Activated T-helper 17 cell treated with anti-CD3 and anti-CD28 coated beads, Interleukin-2, amount 50 U/mL, for 72 hours (primary cell): ENCODE results near the gene RNF130. TPM values are rescaled to one million over a fixed set of nuclear protein-coding genes. Genes with fewer than 3 reads are reported as not detected.

ENCODE experiments used
- ATAC-seq: fragments of 150-1000 bp; cut with Tn5 transposase; replicated peaks from 2 replicates; pipeline ENCODE4 v1.10.0; 2021; ENCODE audit warnings: mild to moderate bottlenecking, moderate library complexity
- H3K27ac Mint-ChIP-seq: one replicate; pipeline ENCODE4 v1.8.0; 2022; ENCODE audit warnings: mixed read lengths
- H3K27me3 Mint-ChIP-seq: one replicate; pipeline ENCODE4 v1.8.0; 2022; ENCODE audit warnings: mixed read lengths
- H3K36me3 Mint-ChIP-seq: one replicate; pipeline ENCODE4 v1.8.0; 2022; ENCODE audit warnings: low read depth, mild to moderate bottlenecking, mixed read lengths
- H3K4me1 Mint-ChIP-seq: one replicate; pipeline ENCODE4 v1.8.0; 2022; ENCODE audit warnings: mixed read lengths
- H3K4me3 Mint-ChIP-seq: one replicate; pipeline ENCODE4 v1.8.0; 2022; ENCODE audit warnings: mild to moderate bottlenecking, mixed read lengths
- H3K9me3 Mint-ChIP-seq: one replicate; pipeline ENCODE4 v1.8.0; 2022; ENCODE audit warnings: mixed read lengths
- total RNA-seq, 2 donors: library from RNA; stranded (reverse); gene quantifications; one replicate each; pipeline ENCODE4 v1.2.3, GENCODE V29; 2022

Gene RNF130
- 1 to 10 TPM; 9.0 TPM for total RNA-seq

GRCh38 chr5:180071531-180072255, at the start of gene RNF130:
Gene RNF130, minus strand, starts transcription at chr5:180071759. Its CDS starts 57 bp downstream, at chr5:180071702.
- peak within 1 kb of the TSS; percentile 74 for H3K27ac Mint-ChIP-seq
- no peaks in the 10 kb centered on the region for H3K9me3 Mint-ChIP-seq
- no peaks in the 10 kb centered on the region for H3K27me3 Mint-ChIP-seq
- no peaks in the 10 kb centered on the region for H3K36me3 Mint-ChIP-seq
- ATAC-seq, result peak; percentile 87
- H3K4me3 Mint-ChIP-seq, result peak within 1 kb of the TSS; percentile 83
- H3K4me1 Mint-ChIP-seq, result no peaks in the 10 kb centered on the region

DNA sequence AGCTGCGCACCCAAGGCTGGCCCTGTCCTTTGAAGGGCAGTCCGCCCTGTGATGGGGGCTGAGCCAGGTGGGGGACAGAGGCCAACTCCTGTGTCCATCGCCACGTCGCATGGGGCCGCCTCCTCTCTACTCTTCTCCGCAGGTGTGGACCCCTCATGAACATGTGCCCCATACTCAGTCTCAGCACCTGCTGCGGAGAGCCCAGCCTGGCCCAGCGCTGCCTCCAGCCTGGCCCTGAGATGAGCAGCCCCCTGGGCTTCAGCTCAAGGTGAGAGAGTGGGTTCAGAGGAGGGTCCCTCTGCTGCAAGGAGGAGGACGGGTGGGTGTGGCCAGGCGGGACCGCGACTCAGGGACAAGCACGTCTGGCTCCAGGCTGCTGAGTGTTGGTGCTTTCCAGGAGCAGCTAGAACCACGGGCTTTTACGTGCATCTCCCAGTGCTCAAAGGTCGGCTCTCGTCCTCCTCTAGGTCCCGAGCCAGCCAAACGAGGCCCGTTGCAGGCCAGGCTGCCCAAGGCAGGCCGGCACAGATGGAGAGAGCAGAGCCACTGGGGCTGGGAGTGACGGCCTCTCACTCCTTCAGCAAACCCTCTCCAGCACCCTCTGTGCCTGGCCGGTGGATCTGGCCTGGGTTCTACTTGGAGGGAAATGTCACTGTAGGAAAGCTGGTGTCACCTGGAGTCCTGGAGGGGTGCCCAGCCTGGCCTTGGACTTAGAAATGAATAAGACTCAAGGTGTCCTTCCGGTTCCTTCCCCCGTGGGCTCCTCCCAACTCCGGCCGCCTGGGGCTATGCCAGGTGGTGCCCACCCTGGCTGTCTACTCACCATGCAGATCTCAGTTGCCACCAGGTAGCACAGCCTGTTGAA, 48.9 kb upstream of the RNF130 start:
- Mint-ChIP-seq H3K27ac (no peak overlapping the region), H3K27me3 (peaks cover 3% of the 10 kb centered on the region), H3K9me3 (no peaks in the 10 kb centered on the region), H3K36me3 (no peaks in the 10 kb centered on the region), H3K4me1 (no peaks in the 10 kb centered on the region), H3K4me3 (no peak overlapping the region)
- no peak for ATAC-seq

GRCh38 chr5:180119903-180120236, 48.3 kb upstream of the RNF130 start:
- Mint-ChIP-seq H3K27me3 (peaks cover 3% of the 10 kb centered on the region), H3K4me3 (no peak overlapping the region), H3K27ac (no peak overlapping the region), H3K4me1 (no peaks in the 10 kb centered on the region), H3K36me3 (no peaks in the 10 kb centered on the region), H3K9me3 (no peaks in the 10 kb centered on the region)
- ATAC-seq, result no peak

GRCh38 chr5:180119031-180119902, 47.7 kb upstream of the RNF130 start:
- Mint-ChIP-seq H3K36me3 (no peaks in the 10 kb centered on the region), H3K27me3 (peaks cover 3% of the 10 kb centered on the region), H3K4me1 (no peaks in the 10 kb centered on the region), H3K27ac (no peak overlapping the region), H3K4me3 (no peak overlapping the region), H3K9me3 (no peaks in the 10 kb centered on the region)
- no peak for ATAC-seq

DNA sequence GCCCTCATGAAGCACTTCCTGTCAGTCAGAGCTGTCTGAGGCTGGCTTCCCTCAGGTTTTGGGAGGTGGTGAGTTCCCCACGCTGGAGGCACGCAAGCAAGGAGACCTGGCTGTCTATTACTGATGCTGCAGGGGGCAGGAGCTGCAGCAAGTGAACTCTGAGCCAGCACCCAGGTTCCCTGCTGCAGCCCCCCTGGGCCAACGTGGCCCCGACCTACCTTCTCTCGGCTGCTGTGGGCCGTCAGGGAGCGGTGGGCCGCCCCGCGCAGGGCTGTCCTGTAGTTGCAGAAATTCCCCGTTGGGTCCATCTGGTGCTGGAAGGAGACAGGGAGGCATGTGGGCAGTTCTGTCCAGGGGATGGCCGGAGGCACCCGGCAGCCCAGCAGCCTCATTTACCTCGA, 46.8 kb upstream of the RNF130 start:
- no peaks in the 10 kb centered on the region for H3K4me1 Mint-ChIP-seq
- H3K27me3 Mint-ChIP-seq, result peaks cover 3% of the 10 kb centered on the region
- H3K36me3 Mint-ChIP-seq, result no peaks in the 10 kb centered on the region
- H3K4me3 Mint-ChIP-seq, result no peak overlapping the region
- no peak overlapping the region for H3K27ac Mint-ChIP-seq
- H3K9me3 Mint-ChIP-seq, result no peaks in the 10 kb centered on the region
- no peak for ATAC-seq

- no peak for ATAC-seq
- no peaks in the 10 kb centered on the region for H3K4me1 Mint-ChIP-seq
- no peak overlapping the region for H3K4me3 Mint-ChIP-seq
- no peaks in the 10 kb centered on the region for H3K9me3 Mint-ChIP-seq
- no peak overlapping the region for H3K27ac Mint-ChIP-seq
- H3K27me3 Mint-ChIP-seq, result peaks cover 3% of the 10 kb centered on the region
- no peaks in the 10 kb centered on the region for H3K36me3 Mint-ChIP-seq
These were observed 45.6 kb upstream of the RNF130 start for GRCh38 chr5:180117000-180117725.

- H3K9me3 Mint-ChIP-seq, result no peaks in the 10 kb centered on the region
- H3K27ac Mint-ChIP-seq, result no peak overlapping the region
- H3K4me3 Mint-ChIP-seq, result no peak overlapping the region
- H3K4me1 Mint-ChIP-seq, result no peaks in the 10 kb centered on the region
- no peak for ATAC-seq
- H3K27me3 Mint-ChIP-seq, result no peaks in the 10 kb centered on the region
- no peaks in the 10 kb centered on the region for H3K36me3 Mint-ChIP-seq
These were observed 44.8 kb upstream of the RNF130 start for GRCh38 chr5:180116077-180116999.

- no peak overlapping the region for H3K27ac Mint-ChIP-seq
- H3K27me3 Mint-ChIP-seq, result no peaks in the 10 kb centered on the region
These were observed 43.9 kb upstream of the RNF130 start for GRCh38 chr5:180115326-180116076.

GRCh38 chr5:180114304-180115003, 42.9 kb upstream of the RNF130 start:
- Mint-ChIP-seq H3K36me3 (no peaks in the 10 kb centered on the region), H3K4me1 (no peaks in the 10 kb centered on the region), H3K9me3 (no peaks in the 10 kb centered on the region), H3K27ac (no peak overlapping the region), H3K27me3 (peaks cover 2% of the 10 kb centered on the region), H3K4me3 (no peak overlapping the region)
- ATAC-seq, result no peak

More at GRCh38 chr5:180115326-180116076, 43.9 kb upstream of the RNF130 start:
- Mint-ChIP-seq H3K4me1 (no peaks in the 10 kb centered on the region), H3K36me3 (no peaks in the 10 kb centered on the region), H3K4me3 (no peak overlapping the region), H3K9me3 (no peaks in the 10 kb centered on the region)
- no peak for ATAC-seq

GRCh38 chr5:180113660-180114303, 42.2 kb upstream of the RNF130 start:
- Mint-ChIP-seq H3K4me1 (no peaks in the 10 kb centered on the region), H3K36me3 (no peaks in the 10 kb centered on the region), H3K27me3 (peaks cover 4% of the 10 kb centered on the region), H3K9me3 (no peaks in the 10 kb centered on the region), H3K4me3 (no peak overlapping the region), H3K27ac (no peak overlapping the region)
- no peak for ATAC-seq

GRCh38 chr5:180112181-180112861, 40.8 kb upstream of the RNF130 start:
- peaks cover 4% of the 10 kb centered on the region for H3K27me3 Mint-ChIP-seq
- no peak for ATAC-seq
- H3K9me3 Mint-ChIP-seq, result peaks cover 5% of the 10 kb centered on the region
- no peaks in the 10 kb centered on the region for H3K36me3 Mint-ChIP-seq
- H3K27ac Mint-ChIP-seq, result no peak overlapping the region
- no peaks in the 10 kb centered on the region for H3K4me1 Mint-ChIP-seq
- H3K4me3 Mint-ChIP-seq, result no peak overlapping the region
